Loucy (cell line): ENCODE data around the gene COL8A1.

Experiments used
- H2AFZ ChIP-seq: fragments of 200-600 bp; sonication (generic); 2 replicates; pipeline ENCODE4 v1.6.0; 2016; ENCODE audit warnings: antibody characterized with exemption, mild to moderate bottlenecking, low read length, moderate library complexity
- H3F3A ChIP-seq: fragments of 200-600 bp; 2 replicates; pipeline ENCODE4 v1.6.0; 2016; ENCODE audit warnings: antibody characterized with exemption, low read depth, mild to moderate bottlenecking
- H3K27me3 ChIP-seq: fragments of 200-600 bp; sonication (generic); 2 replicates; pipeline ENCODE4 v1.6.1; 2014; ENCODE audit warnings: low read length, mild to moderate bottlenecking; ENCODE audit not compliant: insufficient read depth, poor library complexity, severe bottlenecking
- H3K36me3 ChIP-seq: fragments of 200-600 bp; sonication (generic); 2 replicates; pipeline ENCODE4 v1.6.1; 2016; ENCODE audit warnings: low read length; ENCODE audit not compliant: insufficient read depth
- H3K4me1 ChIP-seq: fragments of 200-600 bp; sonication (generic); 2 replicates; pipeline ENCODE4 v1.5.1; 2014; ENCODE audit warnings: low read length, mild to moderate bottlenecking; ENCODE audit not compliant: insufficient read depth, poor library complexity, severe bottlenecking
- H3K4me2 ChIP-seq: fragments of 200-600 bp; sonication (generic); 2 replicates; pipeline ENCODE4 v1.6.0; 2014; ENCODE audit warnings: antibody characterized with exemption, low read length, low read depth, mild to moderate bottlenecking; ENCODE audit not compliant: poor library complexity, severe bottlenecking
- H3K4me3 ChIP-seq: fragments of 200-600 bp; sonication (generic); 2 replicates; pipeline ENCODE4 v1.5.1; 2014; ENCODE audit warnings: low read length, mild to moderate bottlenecking, mixed read lengths; ENCODE audit not compliant: poor library complexity, severe bottlenecking
- H3K79me2 ChIP-seq: fragments of 200-600 bp; sonication (generic); 2 replicates; pipeline ENCODE4 v1.6.1; 2014; ENCODE audit warnings: low read length; ENCODE audit not compliant: insufficient read depth
- H3K9ac ChIP-seq: fragments of 200-600 bp; sonication (generic); 2 replicates; pipeline ENCODE4 v1.6.0; 2014; ENCODE audit warnings: mild to moderate bottlenecking, low read depth, low read length, moderate library complexity; ENCODE audit not compliant: poor library complexity, severe bottlenecking
- H3K9me2 ChIP-seq: fragments of 200-600 bp; sonication (generic); replicated peaks from 2 replicates; pipeline ENCODE4 v1.6.1; 2016; ENCODE audit warnings: low read depth, low read length, mixed read lengths
- H3K9me3 ChIP-seq: fragments of 200-600 bp; sonication (generic); 2 replicates; pipeline ENCODE4 v1.6.1; 2014; ENCODE audit warnings: mild to moderate bottlenecking, antibody characterized with exemption, low read length, low read depth; ENCODE audit not compliant: insufficient read depth
- H4K20me1 ChIP-seq: fragments of 200-600 bp; sonication (generic); 2 replicates; pipeline ENCODE4 v1.6.0; 2014; ENCODE audit warnings: antibody characterized with exemption, low read length, mild to moderate bottlenecking; ENCODE audit not compliant: insufficient read depth, poor library complexity, severe bottlenecking
- EZH2phosphoT487 ChIP-seq: fragments of 200-600 bp; IDR thresholded peaks from 2 replicates; pipeline ENCODE4 v1.6.1; 2018; ENCODE audit warnings: antibody characterized with exemption, mild to moderate bottlenecking, moderate library complexity, borderline replicate concordance
- TF ChIP-seq, protein P1 (sequence below): fragments of 200-600 bp; sonication (generic); conservative IDR thresholded peaks from 2 replicates; pipeline ENCODE4 v1.5.1; 2014; ENCODE audit warnings: mild to moderate bottlenecking, antibody characterized with exemption, low read length

The COL8A1 gene

GRCh38 chr3:99697250-99697649 is 58.9 kb downstream of the COL8A1 start:
- H2AFZ ChIP-seq: no peak overlapping the region
- H3K9ac ChIP-seq: no peak overlapping the region
- H3K4me1 ChIP-seq: no peaks in the 10 kb centered on the region
- no peak overlapping the region for H3K4me2 ChIP-seq
- H4K20me1 ChIP-seq: no peaks in the 10 kb centered on the region
- H3K36me3 ChIP-seq: no peaks in the 10 kb centered on the region
- H3K27me3 ChIP-seq: no peaks in the 10 kb centered on the region
- no peaks in the 10 kb centered on the region for H3F3A ChIP-seq
- TF ChIP-seq, protein P1, sequence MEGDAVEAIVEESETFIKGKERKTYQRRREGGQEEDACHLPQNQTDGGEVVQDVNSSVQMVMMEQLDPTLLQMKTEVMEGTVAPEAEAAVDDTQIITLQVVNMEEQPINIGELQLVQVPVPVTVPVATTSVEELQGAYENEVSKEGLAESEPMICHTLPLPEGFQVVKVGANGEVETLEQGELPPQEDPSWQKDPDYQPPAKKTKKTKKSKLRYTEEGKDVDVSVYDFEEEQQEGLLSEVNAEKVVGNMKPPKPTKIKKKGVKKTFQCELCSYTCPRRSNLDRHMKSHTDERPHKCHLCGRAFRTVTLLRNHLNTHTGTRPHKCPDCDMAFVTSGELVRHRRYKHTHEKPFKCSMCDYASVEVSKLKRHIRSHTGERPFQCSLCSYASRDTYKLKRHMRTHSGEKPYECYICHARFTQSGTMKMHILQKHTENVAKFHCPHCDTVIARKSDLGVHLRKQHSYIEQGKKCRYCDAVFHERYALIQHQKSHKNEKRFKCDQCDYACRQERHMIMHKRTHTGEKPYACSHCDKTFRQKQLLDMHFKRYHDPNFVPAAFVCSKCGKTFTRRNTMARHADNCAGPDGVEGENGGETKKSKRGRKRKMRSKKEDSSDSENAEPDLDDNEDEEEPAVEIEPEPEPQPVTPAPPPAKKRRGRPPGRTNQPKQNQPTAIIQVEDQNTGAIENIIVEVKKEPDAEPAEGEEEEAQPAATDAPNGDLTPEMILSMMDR: no peak
- no peak for TF ChIP-seq EZH2phosphoT487
- no peaks in the 10 kb centered on the region for H3K9me2 ChIP-seq
- H3K9me3 ChIP-seq: no peaks in the 10 kb centered on the region
- no peaks in the 10 kb centered on the region for H3K79me2 ChIP-seq
- no peak overlapping the region for H3K4me3 ChIP-seq

DNA sequence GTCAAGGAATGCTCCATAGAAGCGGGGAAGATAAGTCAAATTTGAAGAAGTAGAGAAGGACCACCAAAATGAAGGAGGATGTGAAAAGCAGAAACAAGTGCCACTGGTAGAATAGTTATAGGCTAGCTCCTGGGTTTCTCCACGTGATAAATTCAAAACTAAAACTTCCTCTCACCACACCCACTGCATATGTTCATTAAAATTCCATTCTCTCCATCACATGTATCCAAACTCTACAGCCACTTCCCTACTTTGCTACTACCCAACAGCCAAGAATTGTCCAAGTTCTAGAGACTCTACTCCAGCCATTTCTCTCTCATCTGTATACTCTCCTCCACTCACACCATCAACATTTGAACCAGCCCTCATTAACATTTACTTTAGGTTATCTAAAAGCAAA is 60.5 kb downstream of the COL8A1 start:
- Histone ChIP-seq H3F3A (no peaks in the 10 kb centered on the region), H3K36me3 (no peaks in the 10 kb centered on the region), H3K79me2 (no peaks in the 10 kb centered on the region), H3K9me3 (no peaks in the 10 kb centered on the region), H3K9ac (no peak overlapping the region), H4K20me1 (no peaks in the 10 kb centered on the region), H3K9me2 (no peaks in the 10 kb centered on the region), H3K4me3 (no peak overlapping the region), H3K4me2 (no peak overlapping the region), H2AFZ (no peak overlapping the region), H3K27me3 (no peaks in the 10 kb centered on the region), H3K4me1 (no peaks in the 10 kb centered on the region)
- TF ChIP-seq, protein P1: no peak
- TF ChIP-seq EZH2phosphoT487: no peak

GRCh38 chr3:99699841-99700240 is 61.4 kb downstream of the COL8A1 start:
- Histone ChIP-seq H3K9me3 (no peaks in the 10 kb centered on the region), H3K4me3 (no peak overlapping the region), H3K4me1 (no peaks in the 10 kb centered on the region), H3K9me2 (no peaks in the 10 kb centered on the region), H3K36me3 (no peaks in the 10 kb centered on the region), H3K79me2 (no peaks in the 10 kb centered on the region), H3K27me3 (no peaks in the 10 kb centered on the region), H2AFZ (no peak overlapping the region), H3K4me2 (no peak overlapping the region), H4K20me1 (no peaks in the 10 kb centered on the region), H3K9ac (no peak overlapping the region), H3F3A (no peaks in the 10 kb centered on the region)
- TF ChIP-seq, protein P1: no peak
- no peak for TF ChIP-seq EZH2phosphoT487
